ENCODE results near the gene DAZAP2. TPM values are rescaled to one million over a fixed set of nuclear protein-coding genes. Genes with fewer than 3 reads are reported as not detected.
"Not testable (repeated sequence)": the region's sequence is repeated elsewhere in the genome, so short reads cannot be mapped to it uniquely, and the experiment has no call there.

Gene DAZAP2
- total and polyA plus RNA-seq, 2 donors: 89.1 to 487 TPM

DNA sequence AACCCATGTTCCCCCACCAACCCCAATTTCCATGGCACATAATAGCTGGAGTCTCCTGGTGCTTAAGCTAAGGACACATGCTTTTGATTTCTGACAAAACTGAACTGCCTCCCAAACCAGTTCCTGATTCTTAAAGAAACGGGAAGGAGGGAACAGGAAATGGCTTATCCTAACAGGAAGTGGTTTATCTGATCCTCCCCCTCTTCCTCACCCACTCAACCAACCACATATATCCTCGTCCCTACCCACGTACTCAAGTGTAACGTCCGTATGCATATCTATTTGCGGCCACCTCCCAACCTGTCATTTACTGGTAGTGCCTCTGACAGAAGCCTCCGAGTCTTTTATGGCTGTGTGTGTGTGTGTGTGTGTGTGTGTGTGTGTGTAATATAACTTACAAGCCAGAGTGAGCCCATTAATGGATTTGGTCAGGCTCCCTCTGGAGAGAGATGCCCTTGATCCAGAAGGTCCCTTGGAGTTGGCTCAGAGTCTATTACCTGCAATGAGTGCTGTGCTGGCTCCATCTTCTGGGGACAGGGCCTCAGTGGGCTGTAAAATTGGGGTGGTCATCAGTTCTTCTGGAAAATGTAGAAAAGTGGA is 7.7 kb downstream of the DAZAP2 start:
- Histone ChIP-seq H3K27ac (ENCODE audit: low read depth) (peak overlapping the region; percentile 33), H3K4me1 (ENCODE audit: insufficient read depth) (no peaks in the 10 kb centered on the region), H3K4me3 (ENCODE audit: low read depth, low read length) (no peak overlapping the region), H3K36me3 (ENCODE audit: insufficient read depth) (no peaks in the 10 kb centered on the region)
- no peak for DNase-seq (ENCODE audit: extremely low spot score)
- 32% methylated on average over 7 of the region's 7 CpGs for WGBS

- H3K27ac ChIP-seq (ENCODE audit: low read depth): no peak overlapping the region
- WGBS: 61% methylated on average over 14 of the region's 14 CpGs
- no peaks in the 10 kb centered on the region for H3K36me3 ChIP-seq (ENCODE audit: insufficient read depth)
- H3K4me3 ChIP-seq (ENCODE audit: low read depth, low read length): no peak overlapping the region
- H3K4me1 ChIP-seq (ENCODE audit: insufficient read depth): no peaks in the 10 kb centered on the region
- no peak for DNase-seq (ENCODE audit: extremely low spot score)
Observed at GRCh38 chr12:51247523-51248206, 9.0 kb downstream of the DAZAP2 start.

DNA sequence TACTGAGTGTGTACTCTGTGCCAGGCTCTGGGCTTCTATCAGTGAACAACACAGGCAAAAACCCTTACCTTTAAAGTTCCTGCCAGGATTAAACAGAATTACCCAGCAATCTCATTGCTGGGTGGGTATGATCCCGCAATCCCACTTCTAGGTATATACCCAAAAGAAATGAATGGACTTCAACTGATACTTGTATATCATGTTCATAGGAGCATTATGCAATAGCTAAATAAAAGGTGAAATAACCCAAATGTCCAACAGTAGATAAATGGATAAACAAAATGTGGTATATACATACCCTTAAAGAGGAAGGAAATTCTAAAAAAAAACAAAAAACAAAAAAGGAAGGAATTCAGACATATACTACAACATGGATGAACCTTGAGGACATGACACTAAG is 14.7 kb downstream of the DAZAP2 start:
- Histone ChIP-seq H3K4me1 (ENCODE audit: insufficient read depth) (no peaks in the 10 kb centered on the region), H3K4me3 (ENCODE audit: low read depth, low read length) (no peak overlapping the region), H3K36me3 (ENCODE audit: insufficient read depth) (no peaks in the 10 kb centered on the region), H3K27ac (ENCODE audit: low read depth) (no peak overlapping the region)
- no peak for DNase-seq (ENCODE audit: extremely low spot score)
- WGBS: 95% methylated on average over 1 of the region's 1 CpG

GRCh38 chr12:51254536-51254935 is 15.9 kb downstream of the DAZAP2 start:
- no peaks in the 10 kb centered on the region for H3K4me1 ChIP-seq (ENCODE audit: insufficient read depth)
- WGBS: 84% methylated on average over 4 of the region's 4 CpGs
- no peaks in the 10 kb centered on the region for H3K36me3 ChIP-seq (ENCODE audit: insufficient read depth)
- no peak for DNase-seq (ENCODE audit: extremely low spot score)
- no peak overlapping the region for H3K4me3 ChIP-seq (ENCODE audit: low read depth, low read length)
- no peak overlapping the region for H3K27ac ChIP-seq (ENCODE audit: low read depth)

DNA sequence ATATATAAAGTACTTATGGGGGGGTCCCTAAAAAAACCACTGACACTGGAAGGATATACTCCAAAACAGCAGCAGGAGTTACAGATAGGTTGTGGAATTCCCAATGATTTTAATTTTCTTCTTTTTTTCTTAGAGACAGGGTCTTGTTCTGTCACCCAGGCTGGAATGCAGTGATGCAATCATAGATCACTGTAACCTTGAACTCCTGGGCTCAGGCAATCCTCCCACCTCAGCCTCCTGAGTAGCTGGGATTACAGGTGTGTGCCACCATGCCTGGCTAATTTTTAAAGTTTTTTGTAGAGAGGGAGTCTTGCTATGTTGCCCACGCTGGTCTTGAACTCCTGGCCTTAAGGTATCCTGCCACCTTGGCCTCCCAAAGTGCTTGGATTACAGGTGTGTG is 21.0 kb downstream of the DAZAP2 start:
- H3K4me3 ChIP-seq (ENCODE audit: low read depth, low read length); DNase-seq (ENCODE audit: extremely low spot score); H3K36me3 ChIP-seq (ENCODE audit: insufficient read depth); H3K27ac ChIP-seq (ENCODE audit: low read depth); H3K4me1 ChIP-seq (ENCODE audit: insufficient read depth): not testable (repeated sequence)
- 98% methylated on average over 1 of the region's 1 CpG for WGBS

DNA sequence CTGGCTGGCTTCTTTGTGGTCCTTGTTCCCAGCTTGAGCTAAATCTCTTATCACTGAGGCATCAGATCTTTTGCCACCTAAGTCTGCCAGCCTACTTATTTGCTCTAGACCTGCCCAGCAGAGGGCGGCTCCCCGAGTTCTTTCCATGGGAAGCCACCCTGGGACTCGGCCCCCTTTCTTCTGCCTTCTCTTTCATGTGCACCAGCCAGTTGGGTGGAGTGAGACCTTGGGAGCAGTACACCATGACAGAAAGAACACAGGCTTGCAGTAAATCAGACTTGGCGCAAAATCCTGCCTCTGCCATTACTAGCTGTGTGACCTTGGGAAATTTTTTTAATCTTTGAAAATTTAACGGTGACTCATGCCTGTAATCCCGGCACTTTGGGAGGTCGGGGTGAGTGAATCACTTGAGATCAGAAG is 24.1 kb downstream of the DAZAP2 start:
- H3K4me1 ChIP-seq (ENCODE audit: insufficient read depth): no peaks in the 10 kb centered on the region
- H3K4me3 ChIP-seq (ENCODE audit: low read depth, low read length): no peak overlapping the region
- H3K27ac ChIP-seq (ENCODE audit: low read depth): no peak overlapping the region
- H3K36me3 ChIP-seq (ENCODE audit: insufficient read depth): no peaks in the 10 kb centered on the region
- no peak for DNase-seq (ENCODE audit: extremely low spot score)
- WGBS: 44% methylated on average over 7 of the region's 7 CpGs

DNA sequence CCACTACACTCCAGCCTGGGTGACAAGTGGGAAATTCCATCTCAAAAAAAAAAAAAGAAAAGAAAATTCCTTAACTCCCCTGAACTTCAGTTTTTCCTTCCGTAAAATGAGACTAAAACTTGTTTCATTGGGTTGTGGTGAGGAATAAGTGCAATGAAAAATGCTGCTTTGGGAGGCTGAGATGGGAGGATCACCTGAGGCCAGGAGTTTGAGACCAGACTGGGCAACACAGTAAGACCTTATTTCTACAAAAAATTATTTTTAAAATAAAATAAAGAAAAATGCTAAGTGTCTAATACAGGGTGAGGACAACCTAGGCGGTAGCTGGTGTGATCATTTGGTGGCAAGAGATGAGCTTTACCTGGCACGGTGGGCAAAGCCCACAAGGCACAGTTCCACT is 24.7 kb downstream of the DAZAP2 start:
- no peaks in the 10 kb centered on the region for H3K36me3 ChIP-seq (ENCODE audit: insufficient read depth)
- 97% methylated on average over 3 of the region's 3 CpGs for WGBS
- DNase-seq (ENCODE audit: extremely low spot score): no peak
- H3K27ac ChIP-seq (ENCODE audit: low read depth): no peak overlapping the region
- H3K4me1 ChIP-seq (ENCODE audit: insufficient read depth): no peaks in the 10 kb centered on the region
- no peak overlapping the region for H3K4me3 ChIP-seq (ENCODE audit: low read depth, low read length)

DNA sequence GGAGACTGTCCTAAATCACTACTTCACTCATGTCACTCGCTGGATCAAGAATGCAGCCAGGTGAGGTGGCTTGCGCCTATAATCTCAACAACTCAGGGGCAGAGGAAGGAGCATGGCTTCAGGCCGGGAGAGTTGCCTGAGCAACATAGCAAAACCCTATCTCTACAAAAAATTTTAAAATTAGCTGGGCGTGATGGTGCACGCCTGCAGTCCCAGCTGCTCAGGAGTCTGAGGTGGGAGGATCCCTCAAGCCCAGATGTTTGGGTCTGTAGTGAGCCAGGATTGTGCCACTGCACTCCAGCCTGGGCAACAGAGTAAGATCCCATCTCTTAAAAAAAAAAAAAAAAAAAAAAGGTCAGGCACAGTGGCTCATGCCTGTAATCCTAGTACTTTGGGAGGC is 25.7 kb downstream of the DAZAP2 start:
- DNase-seq (ENCODE audit: extremely low spot score): no peak
- Histone ChIP-seq H3K4me3 (ENCODE audit: low read depth, low read length) (no peak overlapping the region), H3K36me3 (ENCODE audit: insufficient read depth) (no peaks in the 10 kb centered on the region), H3K4me1 (ENCODE audit: insufficient read depth) (no peaks in the 10 kb centered on the region), H3K27ac (ENCODE audit: low read depth) (no peak overlapping the region)
- 94% methylated on average over 5 of the region's 5 CpGs for WGBS

DNA sequence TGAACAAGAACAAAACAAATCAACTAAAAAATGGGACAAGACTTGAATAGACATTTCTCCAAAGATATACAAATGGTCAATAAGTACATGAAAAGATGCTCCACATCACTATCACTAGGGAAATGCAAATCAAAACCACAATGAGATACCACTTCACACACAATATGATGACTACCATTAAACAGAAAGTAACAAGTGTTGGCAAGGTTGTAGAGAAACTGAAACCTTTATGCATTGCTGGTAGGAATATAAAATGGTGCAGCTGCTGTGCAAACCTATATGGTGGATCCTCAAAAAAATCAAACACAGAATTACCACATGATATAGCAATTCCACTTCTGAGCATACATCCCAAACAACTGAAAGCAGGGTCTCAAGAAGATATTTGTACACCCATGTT is 26.4 kb downstream of the DAZAP2 start:
- Histone ChIP-seq H3K36me3 (ENCODE audit: insufficient read depth) (no peaks in the 10 kb centered on the region), H3K4me1 (ENCODE audit: insufficient read depth) (no peaks in the 10 kb centered on the region), H3K27ac (ENCODE audit: low read depth) (no peak overlapping the region), H3K4me3 (ENCODE audit: low read depth, low read length) (no peak overlapping the region)
- DNase-seq (ENCODE audit: extremely low spot score): no peak

- H3K36me3 ChIP-seq (ENCODE audit: insufficient read depth): no peaks in the 10 kb centered on the region
- H3K27ac ChIP-seq (ENCODE audit: low read depth): peak overlapping the region; percentile 81
- WGBS: 10% methylated on average over 59 of the region's 59 CpGs
- DNase-seq (ENCODE audit: extremely low spot score): peak; percentile 28
- H3K4me1 ChIP-seq (ENCODE audit: insufficient read depth): no peaks in the 10 kb centered on the region
- H3K4me3 ChIP-seq (ENCODE audit: low read depth, low read length): peak overlapping the region; percentile 76
Observed at GRCh38 chr12:51269174-51270066, 30.8 kb downstream of the DAZAP2 start.

GRCh38 chr12:51270067-51270950 is 31.7 kb downstream of the DAZAP2 start, which contains the start of gene SMAGP:
TSS of gene SMAGP (minus strand) at chr12:51270415. CDS start at chr12:51269278, 1,137 bp downstream.
- H3K4me1 ChIP-seq (ENCODE audit: insufficient read depth): no peaks in the 10 kb centered on the region
- WGBS: under 1% methylated on average over 83 of the region's 83 CpGs
- DNase-seq (ENCODE audit: extremely low spot score): peak; percentile 21
- H3K36me3 ChIP-seq (ENCODE audit: insufficient read depth): no peaks in the 10 kb centered on the region
- H3K27ac ChIP-seq (ENCODE audit: low read depth): peak within 1 kb of the TSS; percentile 81
- H3K4me3 ChIP-seq (ENCODE audit: low read depth, low read length): peak within 1 kb of the TSS; percentile 76

DNA sequence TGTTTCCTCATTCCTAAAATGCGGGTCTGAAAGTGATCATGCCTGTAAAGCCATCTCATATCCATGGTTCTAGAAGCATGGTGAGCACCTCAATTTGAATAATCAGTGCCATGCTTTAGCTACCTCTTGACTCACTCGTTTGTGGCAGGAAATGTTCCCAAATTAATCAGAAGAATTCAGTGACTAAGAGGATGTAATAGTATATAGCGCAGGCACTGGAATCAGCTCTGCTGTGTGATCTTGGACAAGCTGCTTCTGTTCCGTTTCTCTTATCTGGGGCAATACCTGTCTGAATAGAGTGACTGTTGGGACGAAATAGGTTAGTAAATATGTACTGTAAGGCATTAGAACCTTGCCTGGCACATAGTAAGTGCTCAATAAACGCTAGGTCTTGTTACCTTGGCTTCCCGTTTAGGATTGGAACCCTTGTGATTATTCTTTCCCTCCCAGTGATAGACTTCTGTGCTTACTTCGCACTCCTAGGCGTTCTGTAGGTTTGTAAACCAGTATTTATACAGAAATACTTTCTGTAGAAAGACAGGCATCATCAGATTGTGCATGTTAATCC is 32.4 kb downstream of the DAZAP2 start:
- 57% methylated on average over 9 of the region's 9 CpGs for WGBS
- Histone ChIP-seq H3K4me3 (ENCODE audit: low read depth, low read length) (no peak overlapping the region), H3K27ac (ENCODE audit: low read depth) (no peak overlapping the region), H3K4me1 (ENCODE audit: insufficient read depth) (no peaks in the 10 kb centered on the region), H3K36me3 (ENCODE audit: insufficient read depth) (no peaks in the 10 kb centered on the region)
- DNase-seq (ENCODE audit: extremely low spot score): no peak

DNA sequence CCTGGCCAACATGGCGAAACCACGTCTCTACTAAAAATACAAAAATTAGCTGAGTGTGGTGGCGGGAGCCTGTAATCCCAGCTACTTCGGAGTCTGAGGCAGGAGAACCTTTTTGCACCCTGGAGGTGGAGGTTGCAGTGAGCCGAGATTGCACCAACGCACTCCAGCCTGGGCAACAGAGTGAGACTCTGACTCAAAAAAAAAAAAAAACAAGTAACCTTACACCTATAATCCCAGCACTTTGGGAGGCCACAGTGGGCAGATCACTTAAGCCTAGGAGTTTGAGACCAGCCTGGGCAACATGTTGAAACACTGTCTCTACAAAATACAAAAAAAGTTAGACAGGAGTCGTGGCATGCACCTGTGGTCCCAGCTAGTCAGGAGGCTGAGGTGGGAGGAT is 34.2 kb downstream of the DAZAP2 start:
- 92% methylated on average over 7 of the region's 7 CpGs for WGBS

More for the DNA sequence above, 34.2 kb downstream of the DAZAP2 start:
- not testable (repeated sequence) for H3K4me1 ChIP-seq (ENCODE audit: insufficient read depth); H3K4me3 ChIP-seq (ENCODE audit: low read depth, low read length); H3K27ac ChIP-seq (ENCODE audit: low read depth); H3K36me3 ChIP-seq (ENCODE audit: insufficient read depth); DNase-seq (ENCODE audit: extremely low spot score)
